Choroid plexus epithelial cell (primary cell): Measurements from ENCODE around the gene NYAP1.

Experiments used
- DNase-seq: peaks from one replicate; pipeline ENCODE4 v3.0.0-alpha.2; 2010; ENCODE audit warnings: low read depth
- H3K4me3 ChIP-seq: 2 replicates; pipeline ENCODE4 v1.5.1; 2011; ENCODE audit warnings: low read depth, mild to moderate bottlenecking, control low read depth, low read length, moderate library complexity
- TF ChIP-seq, protein P1 (sequence below): conservative IDR thresholded peaks from 2 replicates; pipeline ENCODE4 v1.5.1; 2011; ENCODE audit warnings: low read depth, mild to moderate bottlenecking, control low read depth, inconsistent platforms, low read length, moderate library complexity

NYAP1 gene

DNA sequence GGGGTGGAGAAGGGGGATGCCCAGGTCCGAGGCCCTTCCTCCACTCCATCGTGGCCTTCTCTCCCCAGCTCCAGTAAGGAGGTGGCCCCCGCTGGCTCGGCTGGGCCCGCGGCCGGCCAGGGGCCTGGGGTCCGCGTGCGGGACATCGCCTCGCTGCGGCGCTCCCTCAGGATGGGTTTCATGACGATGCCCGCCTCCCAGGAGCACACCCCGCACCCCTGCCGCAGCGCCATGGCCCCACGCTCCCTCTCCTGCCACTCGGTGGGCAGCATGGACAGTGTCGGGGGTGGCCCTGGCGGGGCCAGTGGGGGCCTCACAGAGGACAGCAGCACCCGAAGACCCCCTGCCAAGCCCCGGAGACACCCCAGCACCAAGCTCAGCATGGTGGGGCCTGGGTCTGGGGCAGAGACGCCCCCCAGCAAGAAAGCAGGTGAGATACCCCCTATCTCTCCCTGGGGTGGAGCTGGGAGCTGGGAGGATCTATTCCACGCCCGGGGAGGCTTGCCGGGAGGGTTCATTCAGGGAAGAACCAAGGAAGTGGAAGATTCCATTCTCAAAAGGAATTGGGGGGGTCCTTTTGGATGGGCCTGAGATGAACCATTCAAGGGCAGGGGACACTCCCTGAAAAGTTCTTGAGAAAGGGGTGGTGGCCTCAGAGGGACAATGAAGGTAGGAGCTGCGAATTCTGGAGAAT lies 3.2 kb downstream of the NYAP1 start:
- DNase-seq, result peak; percentile 66
- H3K4me3 ChIP-seq, result no peak overlapping the region
- TF ChIP-seq, protein P1, sequence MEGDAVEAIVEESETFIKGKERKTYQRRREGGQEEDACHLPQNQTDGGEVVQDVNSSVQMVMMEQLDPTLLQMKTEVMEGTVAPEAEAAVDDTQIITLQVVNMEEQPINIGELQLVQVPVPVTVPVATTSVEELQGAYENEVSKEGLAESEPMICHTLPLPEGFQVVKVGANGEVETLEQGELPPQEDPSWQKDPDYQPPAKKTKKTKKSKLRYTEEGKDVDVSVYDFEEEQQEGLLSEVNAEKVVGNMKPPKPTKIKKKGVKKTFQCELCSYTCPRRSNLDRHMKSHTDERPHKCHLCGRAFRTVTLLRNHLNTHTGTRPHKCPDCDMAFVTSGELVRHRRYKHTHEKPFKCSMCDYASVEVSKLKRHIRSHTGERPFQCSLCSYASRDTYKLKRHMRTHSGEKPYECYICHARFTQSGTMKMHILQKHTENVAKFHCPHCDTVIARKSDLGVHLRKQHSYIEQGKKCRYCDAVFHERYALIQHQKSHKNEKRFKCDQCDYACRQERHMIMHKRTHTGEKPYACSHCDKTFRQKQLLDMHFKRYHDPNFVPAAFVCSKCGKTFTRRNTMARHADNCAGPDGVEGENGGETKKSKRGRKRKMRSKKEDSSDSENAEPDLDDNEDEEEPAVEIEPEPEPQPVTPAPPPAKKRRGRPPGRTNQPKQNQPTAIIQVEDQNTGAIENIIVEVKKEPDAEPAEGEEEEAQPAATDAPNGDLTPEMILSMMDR, result no peak

DNA sequence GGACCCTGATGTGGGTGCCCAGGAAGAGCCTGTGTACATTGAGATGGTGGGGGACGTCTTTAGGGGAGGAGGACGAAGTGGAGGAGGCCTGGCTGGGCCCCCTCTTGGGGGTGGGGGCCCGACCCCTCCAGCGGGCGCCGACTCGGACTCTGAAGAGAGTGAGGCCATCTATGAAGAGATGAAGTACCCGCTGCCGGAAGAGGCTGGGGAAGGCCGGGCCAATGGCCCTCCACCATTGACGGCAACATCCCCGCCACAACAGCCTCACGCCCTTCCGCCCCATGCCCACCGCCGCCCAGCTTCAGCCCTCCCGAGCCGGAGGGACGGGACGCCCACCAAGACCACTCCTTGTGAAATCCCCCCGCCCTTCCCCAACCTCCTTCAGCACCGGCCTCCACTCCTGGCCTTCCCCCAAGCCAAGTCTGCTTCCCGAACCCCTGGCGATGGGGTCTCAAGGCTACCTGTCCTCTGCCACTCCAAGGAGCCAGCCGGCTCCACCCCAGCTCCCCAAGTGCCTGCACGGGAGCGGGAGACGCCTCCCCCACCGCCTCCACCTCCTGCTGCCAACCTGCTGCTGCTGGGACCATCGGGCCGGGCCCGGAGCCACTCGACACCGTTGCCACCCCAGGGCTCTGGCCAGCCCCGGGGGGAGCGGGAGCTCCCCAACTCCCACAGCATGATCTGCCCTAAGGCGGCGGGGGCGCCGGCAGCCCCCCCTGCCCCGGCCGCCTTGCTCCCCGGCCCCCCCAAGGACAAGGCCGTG lies 4.8 kb downstream of the NYAP1 start:
- no peak for DNase-seq
- TF ChIP-seq, protein P1, result no peak

DNA sequence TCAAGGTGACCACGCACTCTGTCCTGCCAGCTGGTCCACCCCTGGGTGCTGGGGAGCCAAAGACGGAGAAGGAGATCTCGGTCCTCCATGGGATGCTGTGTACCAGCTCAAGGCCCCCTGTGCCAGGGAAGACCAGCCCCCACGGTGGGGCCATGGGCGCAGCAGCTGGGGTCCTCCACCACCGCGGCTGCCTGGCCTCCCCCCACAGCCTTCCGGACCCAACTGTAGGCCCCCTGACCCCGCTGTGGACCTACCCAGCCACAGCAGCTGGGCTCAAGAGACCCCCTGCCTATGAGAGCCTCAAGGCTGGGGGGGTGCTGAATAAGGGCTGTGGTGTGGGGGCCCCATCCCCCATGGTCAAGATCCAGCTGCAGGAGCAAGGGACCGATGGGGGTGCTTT lies 5.4 kb downstream of the NYAP1 start:
- TF ChIP-seq, protein P1, result no peak
- H3K4me3 ChIP-seq, result no peak overlapping the region
- DNase-seq, result no peak

More for the DNA sequence above, 4.8 kb downstream of the NYAP1 start:
- H3K4me3 ChIP-seq, result no peak overlapping the region

DNA sequence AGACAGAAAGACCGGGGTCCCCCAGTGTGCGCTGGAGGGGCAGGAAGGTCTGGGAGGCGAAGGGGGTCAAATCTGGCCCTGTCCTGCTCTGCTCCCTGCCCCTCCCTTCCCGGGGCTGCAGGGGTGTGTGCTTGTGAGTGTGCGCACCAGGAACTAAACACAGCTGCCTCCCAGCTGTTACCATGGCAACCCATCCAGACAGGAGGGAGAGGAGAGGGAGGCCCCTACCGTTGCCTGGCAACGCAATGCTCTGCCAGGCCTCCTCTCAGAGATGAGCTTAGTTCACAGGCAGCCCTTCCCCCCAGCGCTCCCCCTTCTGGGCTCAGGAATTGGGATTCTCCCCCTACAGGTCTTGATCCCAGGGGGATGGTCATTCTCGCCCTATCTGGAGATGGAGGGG lies 6.1 kb downstream of the NYAP1 start:
- peak; percentile 96 for DNase-seq
- TF ChIP-seq, protein P1, result no peak
- no peak overlapping the region for H3K4me3 ChIP-seq

DNA sequence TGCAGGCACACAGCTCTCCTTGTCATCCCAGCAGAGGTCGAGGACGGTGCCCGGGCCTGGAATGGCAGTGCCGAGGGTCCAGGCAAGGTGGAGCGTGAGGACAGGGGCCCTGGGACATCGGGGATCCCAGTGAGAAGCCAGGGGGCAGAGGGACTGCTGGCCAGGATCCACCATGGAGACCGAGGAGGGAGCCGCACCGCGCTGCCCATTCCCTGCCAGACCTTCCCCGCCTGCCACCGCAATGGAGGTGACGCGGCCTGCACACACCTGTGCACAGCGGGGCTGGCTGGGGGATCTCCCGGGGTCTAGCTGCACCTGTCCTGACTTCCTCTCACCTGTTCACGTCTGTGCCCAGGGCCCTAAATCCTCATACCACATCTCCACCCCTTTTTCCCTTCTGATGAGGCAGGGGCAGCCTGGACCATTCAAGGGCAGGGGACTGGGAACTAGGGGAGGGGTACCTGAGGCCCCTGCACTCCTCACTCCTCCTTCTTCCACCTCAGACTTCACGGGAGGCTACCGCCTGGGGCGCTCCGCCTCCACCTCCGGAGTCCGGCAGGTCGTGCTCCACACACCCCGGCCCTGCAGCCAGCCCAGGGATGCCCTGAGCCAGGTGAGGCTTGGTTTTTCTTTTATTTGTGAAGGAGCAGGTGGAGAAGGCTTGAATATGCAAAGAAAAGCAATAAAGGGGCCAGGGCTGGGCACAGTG lies 6.9 kb downstream of the NYAP1 start:
- DNase-seq, result no peak
- H3K4me3 ChIP-seq, result no peak overlapping the region
- TF ChIP-seq, protein P1, result no peak

DNA sequence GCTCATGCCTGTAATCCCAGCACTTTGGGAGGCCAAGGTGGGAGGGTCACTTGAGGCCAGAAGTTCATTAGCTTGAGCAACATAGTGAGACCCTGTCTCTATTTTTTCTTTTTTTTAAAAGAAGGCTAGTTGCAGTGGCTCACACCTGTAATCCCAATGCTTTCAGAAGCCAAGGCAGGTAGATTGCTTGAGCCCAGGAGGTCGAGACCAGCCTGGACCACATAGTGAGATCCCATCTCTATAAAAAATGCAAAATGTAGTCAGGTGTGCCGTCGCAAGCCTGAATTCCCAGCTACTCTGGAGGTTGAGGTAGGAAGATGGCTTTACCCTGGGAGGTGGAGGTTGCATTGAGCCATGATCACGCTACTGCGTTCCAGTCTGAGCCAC lies 7.5 kb downstream of the NYAP1 start:
- TF ChIP-seq, protein P1, result no peak
- DNase-seq, result no peak
- H3K4me3 ChIP-seq, result no peak overlapping the region
